AG04449 (cell line): Measurements from ENCODE around the gene TMEM234.
A peak's percentile ranks its signal among the peaks of the same experiment; 100 is the strongest.

ENCODE experiments used
- CTCF ChIA-PET: fragments of 350-600 bp; formaldehyde crosslinking; extraction: SDS; loops from one replicate; lab custom pipeline; 2021; ENCODE audit warnings: antibody characterized with exemption; lab: Yijun Ruan, JAX
- POLR2A ChIA-PET: fragments of 400-600, 350-600 bp; formaldehyde crosslinking; extraction: SDS; loops from one replicate; lab custom pipeline; 2020; ENCODE audit warnings: antibody characterized with exemption, inconsistent platforms; lab: Yijun Ruan, JAX
- DNase-seq: peaks from one replicate; pipeline ENCODE4 v3.0.0-alpha.2; 2010; ENCODE audit warnings: low read depth, low spot score
- H3K4me3 ChIP-seq: 2 replicates; pipeline ENCODE4 v1.5.1; 2011; ENCODE audit warnings: low read depth, mild to moderate bottlenecking, control low read depth, low read length
- TF ChIP-seq, protein P1 (sequence below): IDR thresholded peaks from one replicate; pipeline ENCODE4 v1.5.1; 2011; ENCODE audit warnings: mild to moderate bottlenecking, moderate library complexity, low read length, control low read depth, inconsistent platforms; ENCODE audit not compliant: insufficient read depth; ENCODE audit errors: missing control alignments

The TMEM234 gene

DNA sequence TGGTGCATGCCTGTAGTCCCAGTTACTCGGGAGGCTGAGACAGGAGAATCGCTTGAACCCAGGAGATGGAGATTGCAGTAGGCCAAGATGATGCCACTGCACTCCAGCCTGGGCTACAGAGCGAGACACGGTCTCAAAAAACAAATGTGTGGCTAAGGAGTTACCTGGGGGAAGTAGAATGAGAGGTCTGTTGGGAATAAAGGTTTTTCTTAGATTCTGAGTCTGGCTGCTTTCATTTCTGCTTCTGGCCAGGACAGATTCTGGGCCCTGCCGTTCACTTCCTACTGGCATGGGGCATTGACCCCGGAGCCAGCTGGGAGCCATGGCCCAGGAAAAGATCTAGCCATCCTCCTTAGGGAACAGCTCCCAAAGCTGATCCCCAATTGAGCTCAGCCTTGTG lies 13.7 kb downstream of the TMEM234 start:
- POLR2A ChIA-PET: interaction anchor here (1.5 kb wide), 1 partner anchor 143 kb away, joined by 4 read pairs; no protein-coding TSS in a partner anchor
- DNase-seq: no peak
- TF ChIP-seq, protein P1, sequence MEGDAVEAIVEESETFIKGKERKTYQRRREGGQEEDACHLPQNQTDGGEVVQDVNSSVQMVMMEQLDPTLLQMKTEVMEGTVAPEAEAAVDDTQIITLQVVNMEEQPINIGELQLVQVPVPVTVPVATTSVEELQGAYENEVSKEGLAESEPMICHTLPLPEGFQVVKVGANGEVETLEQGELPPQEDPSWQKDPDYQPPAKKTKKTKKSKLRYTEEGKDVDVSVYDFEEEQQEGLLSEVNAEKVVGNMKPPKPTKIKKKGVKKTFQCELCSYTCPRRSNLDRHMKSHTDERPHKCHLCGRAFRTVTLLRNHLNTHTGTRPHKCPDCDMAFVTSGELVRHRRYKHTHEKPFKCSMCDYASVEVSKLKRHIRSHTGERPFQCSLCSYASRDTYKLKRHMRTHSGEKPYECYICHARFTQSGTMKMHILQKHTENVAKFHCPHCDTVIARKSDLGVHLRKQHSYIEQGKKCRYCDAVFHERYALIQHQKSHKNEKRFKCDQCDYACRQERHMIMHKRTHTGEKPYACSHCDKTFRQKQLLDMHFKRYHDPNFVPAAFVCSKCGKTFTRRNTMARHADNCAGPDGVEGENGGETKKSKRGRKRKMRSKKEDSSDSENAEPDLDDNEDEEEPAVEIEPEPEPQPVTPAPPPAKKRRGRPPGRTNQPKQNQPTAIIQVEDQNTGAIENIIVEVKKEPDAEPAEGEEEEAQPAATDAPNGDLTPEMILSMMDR: no peak
- no peak overlapping the region for H3K4me3 ChIP-seq
- CTCF ChIA-PET: interaction anchor here (1.1 to 5.2 kb wide), 3 partner anchors 7 to 144 kb away, joined by 3 to 54 read pairs (median 6); no protein-coding TSS in a partner anchor

DNA sequence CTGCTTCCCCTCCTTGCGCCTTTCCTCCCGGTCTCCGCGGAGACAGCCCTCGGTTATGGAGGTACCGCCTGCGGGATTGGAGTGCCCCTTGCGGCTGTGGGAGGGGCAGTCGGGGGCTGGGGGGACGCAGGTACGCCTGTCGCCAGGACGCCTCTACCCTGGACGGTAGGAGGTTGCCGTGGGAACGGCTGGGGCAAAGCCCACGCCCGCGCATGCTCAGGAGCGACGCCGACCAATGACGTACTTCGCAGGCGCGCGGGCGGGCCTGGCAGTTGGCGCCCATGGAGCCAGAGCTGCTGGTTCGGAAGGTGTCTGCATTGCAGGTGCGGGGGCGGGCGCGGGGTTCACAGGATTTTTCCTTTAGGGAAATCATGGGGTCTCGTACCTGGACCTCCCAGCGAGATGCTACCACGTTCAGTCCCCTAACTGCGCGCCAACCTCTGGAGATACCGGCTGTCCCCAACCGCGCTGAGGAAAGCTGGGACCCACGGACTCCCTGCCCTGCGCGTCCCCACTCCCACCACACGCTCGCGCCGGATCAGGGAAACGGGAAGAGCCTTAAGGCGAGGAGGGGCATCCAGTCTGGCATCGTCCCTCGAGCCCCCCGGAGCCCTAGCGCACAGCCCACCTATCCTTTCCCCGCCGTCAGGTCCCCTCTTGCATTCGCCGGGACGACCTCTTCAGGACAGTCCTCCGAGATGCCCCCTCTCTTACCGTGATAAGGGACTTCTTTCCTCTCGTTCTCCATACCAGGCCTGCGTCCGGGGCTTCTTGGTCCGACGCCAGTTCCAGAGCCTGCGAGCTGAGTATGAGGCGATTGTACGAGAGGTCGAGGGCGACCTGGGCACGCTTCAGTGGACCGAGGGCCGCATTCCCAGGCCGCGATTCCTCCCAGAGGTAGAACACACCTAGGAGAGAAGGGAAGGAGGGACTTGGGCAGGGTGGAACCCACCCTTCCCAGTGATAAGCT lies 16.5 kb downstream of the TMEM234 start, which contains the start of gene IQCC:
Gene IQCC, plus strand, starts transcription at position 271 of the 970 bp plus-strand sequence. Its CDS starts 11 bp downstream, at position 282.
- POLR2A ChIA-PET: interaction anchor here (0.5 to 1.5 kb wide), 6 partner anchors 8 to 171 kb away, joined by 3 to 7 read pairs (median 4); partner anchors contain the start of gene MARCKSL1
- TF ChIP-seq, protein P1: no peak
- CTCF ChIA-PET: interaction anchor here (1.0 to 5.2 kb wide), 3 partner anchors 10 to 42 kb away, joined by 3 to 54 read pairs (median 6); no protein-coding TSS in a partner anchor
- DNase-seq: no peak
- peak within 1 kb of the TSS; percentile 77 for H3K4me3 ChIP-seq

DNA sequence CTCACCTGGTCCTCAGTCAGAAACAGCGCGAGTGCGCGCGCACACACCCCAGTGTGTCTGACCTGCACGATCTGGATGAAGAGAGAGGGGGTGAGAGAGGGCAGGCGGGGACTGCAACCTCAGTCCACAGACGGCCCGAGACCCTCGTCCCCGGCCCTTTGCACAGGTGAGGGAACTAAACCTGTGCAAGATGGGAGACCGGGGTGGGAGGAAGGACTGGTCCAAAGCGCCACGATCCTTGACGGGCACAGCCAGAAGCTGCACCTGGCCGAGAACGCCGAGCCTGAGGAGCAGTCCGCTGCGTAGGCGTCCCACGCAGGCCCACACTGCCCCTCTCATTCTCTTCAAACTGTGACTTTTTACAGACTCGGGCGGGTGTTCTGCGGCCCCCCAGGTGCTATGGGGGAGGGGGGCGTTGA lies 17.2 kb downstream of the TMEM234 start:
- peak overlapping the region; percentile 77 for H3K4me3 ChIP-seq
- POLR2A ChIA-PET: interaction anchor here (0.6 to 1.5 kb wide), 4 partner anchors 11 to 170 kb away, joined by 3 to 7 read pairs (median 5); partner anchors contain the start of gene MARCKSL1
- DNase-seq: no peak
- CTCF ChIA-PET: interaction anchor here (5.2 kb wide), 1 partner anchor 11 kb away, joined by 54 read pairs; no protein-coding TSS in a partner anchor
- TF ChIP-seq, protein P1: no peak

DNA sequence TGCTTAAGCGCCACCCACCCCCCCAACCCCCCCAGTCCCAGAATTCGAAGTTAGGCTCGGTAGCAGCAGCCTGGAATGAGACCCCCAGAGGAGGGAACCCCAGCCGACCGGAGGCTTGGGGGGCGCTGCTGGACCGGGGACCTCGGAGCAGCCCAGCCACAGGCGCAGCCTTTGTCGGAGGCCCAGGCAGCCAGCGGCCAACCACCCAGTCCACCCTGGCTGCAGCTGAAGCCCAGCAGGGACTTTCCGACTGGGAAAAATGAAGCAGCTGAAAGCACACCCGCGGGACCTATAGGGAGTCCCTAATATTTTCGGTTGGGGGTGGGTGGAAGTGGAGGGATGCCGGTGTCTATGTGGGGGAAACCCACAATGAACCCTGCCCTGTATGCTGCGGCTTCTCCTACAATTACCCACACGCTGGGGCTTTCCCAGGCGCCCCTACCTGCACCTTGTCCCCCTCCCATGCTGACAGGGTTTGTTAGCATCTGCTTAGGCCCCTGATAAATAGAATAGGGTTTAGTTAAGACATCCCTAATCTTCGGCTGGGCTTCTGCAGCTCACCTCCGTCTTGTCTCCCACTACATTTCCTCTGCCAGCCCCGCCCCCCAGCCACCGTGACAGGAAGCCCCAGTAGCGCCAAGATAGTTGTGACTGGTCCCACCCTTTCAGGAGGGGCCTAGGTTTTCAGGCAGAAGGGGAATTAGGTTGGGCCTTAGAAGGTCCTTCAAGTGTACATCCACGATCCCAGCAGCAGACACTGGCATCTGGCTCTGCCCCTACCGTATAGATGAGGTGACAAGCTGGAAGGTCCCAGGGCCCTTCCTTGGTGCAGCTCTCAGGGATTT lies 20.9 kb downstream of the TMEM234 start:
- DNase-seq: no peak
- TF ChIP-seq, protein P1: peak; percentile 13
- ChIA-PET POLR2A (interaction anchor here (1.0 to 2.7 kb wide), 10 partner anchors 10 to 150 kb away, joined by 3 to 18 read pairs (median 4); partner anchors contain the start of genes KPNA6, MARCKSL1, TMEM39B and TXLNA), CTCF (interaction anchor here (0.6 to 3.2 kb wide), 7 partner anchors 9 to 152 kb away, joined by 3 to 26 read pairs (median 3); no protein-coding TSS in a partner anchor)
- peak overlapping the region; percentile 78 for H3K4me3 ChIP-seq

DNA sequence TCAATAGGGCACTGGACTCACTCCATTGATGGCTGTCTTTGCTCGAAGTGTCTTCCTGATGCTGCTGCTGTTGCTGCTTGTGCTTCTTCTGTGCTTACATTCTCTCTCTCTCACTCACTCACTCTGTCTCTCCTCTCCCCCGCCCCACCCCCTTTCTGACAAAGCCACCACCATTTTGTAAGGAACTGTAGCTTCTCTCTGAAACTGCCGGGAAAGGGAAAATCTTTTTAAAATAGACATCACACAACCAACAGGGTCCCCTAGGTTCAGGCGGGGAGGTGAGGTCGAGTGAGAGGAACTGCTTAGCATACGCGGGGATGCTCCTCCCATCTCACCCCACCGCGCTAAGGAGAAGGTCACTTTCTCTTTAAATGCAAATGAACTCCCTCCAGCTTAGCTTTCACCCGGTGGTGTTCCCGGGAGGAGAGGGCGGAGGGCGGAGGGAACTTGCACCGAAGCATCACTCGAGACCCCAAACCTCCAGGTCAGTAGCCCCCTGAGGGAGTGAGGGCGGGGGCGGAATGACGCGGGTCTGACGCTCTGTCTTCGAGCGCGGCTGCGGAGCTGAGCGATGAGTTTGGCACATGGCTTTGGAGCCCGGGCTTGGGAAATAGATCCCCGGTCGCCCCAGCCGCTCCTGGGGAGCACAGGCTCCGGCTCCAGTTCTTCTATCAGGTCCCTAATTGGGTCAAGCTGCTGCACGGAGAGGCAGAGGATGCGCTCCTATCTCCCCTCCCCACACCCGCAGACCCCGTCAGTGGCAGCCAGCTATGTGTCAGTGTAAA lies 21.7 kb downstream of the TMEM234 start, which contains the start of gene CCDC28B:
Gene CCDC28B, plus strand, starts transcription at position 370 of the 785 bp plus-strand sequence. CDS start 1,341 bp downstream, outside the sequence.
- CTCF ChIA-PET: interaction anchor here (0.6 to 3.2 kb wide), 7 partner anchors 8 to 152 kb away, joined by 3 to 26 read pairs (median 3); no protein-coding TSS in a partner anchor
- TF ChIP-seq, protein P1: no peak
- POLR2A ChIA-PET: interaction anchor here (0.6 to 2.7 kb wide), 13 partner anchors 11 to 194 kb away, joined by 3 to 18 read pairs (median 4); partner anchors contain the start of genes BSDC1, KPNA6, MARCKSL1 and TMEM39B
- no peak for DNase-seq
- peak within 1 kb of the TSS; percentile 78 for H3K4me3 ChIP-seq
